LNCaP clone FGC (cell line): Measurements from ENCODE around the gene MEGF10.
"Not testable (repeated sequence)": the region's sequence is repeated elsewhere in the genome, so short reads cannot be mapped to it uniquely, and the experiment has no call there.

Source experiments
- DNase-seq: peaks from one replicate; pipeline ENCODE4 v3.0.0-alpha.2; 2011; ENCODE audit warnings: low read depth
- H3K4me3 ChIP-seq: 2 replicates; pipeline ENCODE4 v1.5.1; 2011; ENCODE audit warnings: mild to moderate bottlenecking, low read depth, low read length, control low read depth
- CTCF ChIP-seq: IDR thresholded peaks from 2 replicates; pipeline ENCODE4 v1.5.1; 2012; ENCODE audit warnings: mild to moderate bottlenecking; ENCODE audit not compliant: control insufficient read depth, insufficient read depth; ENCODE audit errors: extremely low read depth

Gene MEGF10

GRCh38 chr5:127290019-127290945, at the start of gene MEGF10:
TSS of gene MEGF10 (plus strand) at chr5:127290796. CDS start at chr5:127331309, 40,513 bp downstream.
- DNase-seq = no peak
- peak; percentile 73 for TF ChIP-seq CTCF
- H3K4me3 ChIP-seq = no peak within 1 kb of the TSS

DNA sequence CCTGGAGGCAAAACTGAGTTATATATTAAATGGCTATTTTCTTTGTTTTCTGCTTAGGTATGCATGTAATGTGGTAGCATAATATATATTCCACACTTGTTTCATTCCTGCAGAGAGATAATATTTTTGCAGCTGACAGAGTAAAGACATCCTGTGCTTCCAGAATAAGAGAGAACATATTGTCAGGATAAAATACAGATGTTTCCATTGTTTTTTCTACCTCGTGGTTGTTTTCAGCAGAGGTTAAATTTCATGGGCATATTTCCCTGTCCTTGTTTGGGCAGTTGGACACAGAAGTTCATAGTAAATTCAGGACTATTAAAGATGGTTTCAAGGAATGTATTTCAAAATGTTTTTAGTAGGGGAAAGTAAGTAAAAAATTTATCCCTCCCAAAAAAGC, 47.6 kb upstream of the MEGF10 start:
- no peak for TF ChIP-seq CTCF
- H3K4me3 ChIP-seq = no peak overlapping the region
- no peak for DNase-seq

GRCh38 chr5:127254729-127255284, 35.8 kb upstream of the MEGF10 start:
- TF ChIP-seq CTCF = no peak
- no peak overlapping the region for H3K4me3 ChIP-seq
- DNase-seq = no peak

DNA sequence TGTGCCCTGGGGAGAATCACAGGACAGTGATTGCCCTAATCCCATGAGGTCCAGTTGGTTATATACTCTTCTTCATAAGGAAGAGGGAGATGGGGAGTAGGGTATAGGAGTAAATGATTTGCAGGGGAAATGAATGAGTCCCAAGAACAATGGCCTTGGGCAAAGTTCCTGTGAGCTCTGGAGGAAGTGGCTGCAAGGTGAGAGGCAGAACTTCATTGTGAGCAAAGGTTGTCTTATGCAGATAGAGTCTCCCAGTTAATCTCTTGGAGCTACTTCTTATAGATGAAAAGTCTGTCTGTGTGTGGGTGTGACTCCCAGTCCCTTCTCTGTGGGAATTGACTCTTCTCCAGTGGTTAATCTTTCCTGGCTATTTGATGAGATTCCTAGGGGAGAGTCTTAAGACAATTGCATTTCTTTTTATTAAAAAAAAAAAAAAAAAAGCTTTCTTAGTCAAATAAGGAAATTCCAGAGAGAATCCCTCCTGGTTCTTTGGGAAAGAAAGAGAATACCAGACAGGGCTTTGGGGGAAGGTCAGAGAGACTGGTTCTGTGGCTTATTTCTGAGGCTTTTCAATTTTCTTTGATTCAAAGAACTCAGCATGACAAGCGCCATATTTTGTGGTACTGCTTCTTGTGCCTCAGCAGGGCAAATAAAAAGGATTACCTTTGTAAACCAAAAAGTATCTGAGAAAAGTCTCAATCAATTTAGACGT, 33.6 kb upstream of the MEGF10 start:
- no peak for TF ChIP-seq CTCF
- H3K4me3 ChIP-seq = no peak overlapping the region

DNA sequence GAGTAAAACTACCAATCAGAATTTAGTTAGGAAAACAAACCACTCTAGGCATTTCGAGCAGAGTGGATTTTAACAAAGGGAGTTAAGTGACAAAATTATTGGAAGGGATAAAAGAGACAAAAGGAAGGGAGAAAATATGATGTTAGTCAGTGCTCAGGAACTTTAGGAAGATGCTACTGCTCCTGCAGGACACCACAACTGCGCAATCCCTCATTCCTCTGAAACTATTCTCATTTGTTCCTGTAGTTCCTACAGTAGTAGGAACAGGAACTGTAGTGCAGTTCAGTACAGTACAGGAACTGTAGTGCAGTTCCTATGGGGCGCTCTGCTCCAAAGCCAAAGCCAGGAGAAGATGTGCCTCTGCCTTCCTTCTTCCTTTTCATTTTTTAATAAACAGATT, 29.9 kb upstream of the MEGF10 start:
- no peak overlapping the region for H3K4me3 ChIP-seq
- no peak for TF ChIP-seq CTCF
- DNase-seq = no peak

More for the DNA sequence above, 33.6 kb upstream of the MEGF10 start:
- DNase-seq = no peak

- not testable (repeated sequence) for H3K4me3 ChIP-seq, DNase-seq
Observed at GRCh38 chr5:127265473-127265872, 25.1 kb upstream of the MEGF10 start.

DNA sequence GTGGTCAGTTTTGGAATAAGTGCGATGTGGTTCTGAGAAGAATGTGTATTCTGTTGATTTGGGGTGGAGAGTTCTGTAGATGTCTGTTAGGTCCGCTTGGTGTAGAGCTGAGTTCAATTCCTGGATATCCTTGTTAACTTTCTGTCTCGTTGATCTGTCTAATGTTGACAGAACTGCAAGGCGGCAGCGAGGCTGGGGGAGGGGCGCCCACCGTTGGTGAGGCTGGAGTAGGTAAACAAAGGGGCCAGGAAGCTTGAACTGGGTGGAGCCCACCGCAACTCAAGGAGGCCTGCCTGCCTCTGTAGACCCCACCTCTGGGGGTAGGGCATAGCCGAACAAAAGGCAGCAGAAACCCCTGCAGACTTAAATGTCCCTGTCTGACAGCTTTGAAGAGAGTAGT, 22.3 kb upstream of the MEGF10 start:
- not testable (repeated sequence) for H3K4me3 ChIP-seq, DNase-seq

GRCh38 chr5:127270713-127271112, 19.9 kb upstream of the MEGF10 start:
- H3K4me3 ChIP-seq, DNase-seq: not testable (repeated sequence)
